K562 (cell line): ENCODE measurements around the gene MYO15A. TPM values are rescaled to one million over a fixed set of nuclear protein-coding genes. Genes with fewer than 3 reads are reported as not detected.

Source experiments
- ATF1 ChIP-seq, 2 experiments: fragments of 450-650 bp in 1 of 2; IDR thresholded peaks; 2 replicates each; pipeline ENCODE4 v1.6.1; 2016; ENCODE audit warnings: missing compliant biosample characterization in 1 of 2, missing genetic modification characterization in 1 of 2
- CHD7 ChIP-seq: fragments of 200-600 bp; sonication (generic); IDR thresholded peaks from one replicate; pipeline ENCODE4 v1.6.1; 2012; ENCODE audit warnings: mild to moderate bottlenecking, low read depth, low read length, inconsistent platforms
- E2F8 ChIP-seq: fragments of 450-650 bp; IDR thresholded peaks from 2 replicates; pipeline ENCODE4 v1.7.1; 2018; ENCODE audit warnings: mild to moderate bottlenecking, low read depth; ENCODE audit not compliant: partially characterized antibody
- HIVEP1 ChIP-seq: fragments of 250-450 bp; sonication (Bioruptor Pico); IDR thresholded peaks from 2 replicates; pipeline ENCODE4 v1.4.0; 2020; ENCODE audit warnings: mild to moderate bottlenecking
- KDM5B ChIP-seq: fragments of 200-600 bp; sonication (generic); IDR thresholded peaks from 2 replicates; pipeline ENCODE4 v1.6.1; 2012; ENCODE audit warnings: low read depth, mild to moderate bottlenecking, moderate library complexity, low read length, control low read depth, inconsistent platforms; ENCODE audit not compliant: insufficient replicate concordance
- MEF2D ChIP-seq: conservative IDR thresholded peaks from 2 replicates; pipeline ENCODE4 v1.6.1; 2016; ENCODE audit warnings: low read depth, missing genetic modification characterization, missing compliant biosample characterization
- MITF ChIP-seq: IDR thresholded peaks from 2 replicates; pipeline ENCODE4 v1.6.1; 2014; ENCODE audit warnings: antibody characterized with exemption
- NCOA4 ChIP-seq: fragments of 450-650 bp; IDR thresholded peaks from 2 replicates; pipeline ENCODE4 v1.6.1; 2018; ENCODE audit warnings: mild to moderate bottlenecking; ENCODE audit not compliant: partially characterized antibody
- SMAD3 ChIP-seq: fragments of 450-650 bp; formaldehyde crosslinking; conservative IDR thresholded peaks from 2 replicates; pipeline ENCODE4 v1.4.0; 2020; ENCODE audit warnings: mild to moderate bottlenecking
- TEAD1 ChIP-seq, 2 experiments: fragments of 450-650 bp in 1 of 2; sonication (generic) in 1 of 2; formaldehyde crosslinking; IDR thresholded peaks; 2 replicates each; pipeline versions ENCODE4 v1.4.0 to v1.8.0; 2020 to 2022; ENCODE audit warnings: mild to moderate bottlenecking in 2 of 2, missing genetic modification reagents in 1 of 2
- ZNF561 ChIP-seq: fragments of 450-650 bp; formaldehyde crosslinking; conservative IDR thresholded peaks from 2 replicates; pipeline ENCODE4 v1.4.0; 2020; ENCODE audit warnings: mild to moderate bottlenecking, moderate library complexity
- ZNF584 ChIP-seq: fragments of 200-800 bp; sonication (Bioruptor generic); IDR thresholded peaks from 2 replicates; pipeline ENCODE4 v1.6.1; 2016; ENCODE audit warnings: low read depth, mild to moderate bottlenecking, missing genetic modification characterization, missing compliant biosample characterization
- polyA plus RNA-seq, 8 experiments: library from polyadenylated mRNA; depleted of rRNA in 4 of 8; stranded (reverse) in 5 of 8; unstranded in 3 of 8; fragments of >200 nt; fragmentation: Nextera tagmentation in 2 of 8; fragmentation: Illumina TruSeq in 1 of 8; extraction: Ambion mirVana in 2 of 8; extraction: Trizol in 1 of 8; gene quantifications; 2 replicates each; pipeline versions ENCODE4 v1.2.1 to v1.2.3, GENCODE V29; 2011 to 2014; ENCODE audit warnings: inconsistent platforms in 1 of 8, missing spikeins in 1 of 8
- total RNA-seq, 7 experiments: library from RNA; depleted of rRNA in 6 of 7; stranded (reverse); fragments of >200 nt in 6 of 7; fragmentation: Illumina TruSeq in 2 of 7; extraction: Trizol in 2 of 7; gene quantifications; 2 replicates each; pipeline versions ENCODE4 v1.2.1 to v1.2.3, GENCODE V29; 2011 to 2021; ENCODE audit warnings: low replicate concordance in 1 of 7

Gene MYO15A
- total and polyA plus RNA-seq, 9 of the 15 experiments (the other 6 are each of a cell fraction or from before 2014, with no cell fraction given) = 0.05 to 0.88 (median 0.14) TPM; not detected in 1

- no peak for TF ChIP-seq CHD7
- no peak for TF ChIP-seq HIVEP1 (CRISPR knock-in tag)
- TF ChIP-seq SMAD3 (CRISPR knock-in tag) = no peak
- no peak for TF ChIP-seq E2F8
- TF ChIP-seq ZNF561 (CRISPR knock-in tag) = no peak
- TF ChIP-seq ATF1 (CRISPR knock-in tag; IDR thresholded peaks at IDR 0.05) = peak; percentile 38; the same call in 1 of the 2 replicates
- TF ChIP-seq ATF1 (tag; IDR thresholded peaks at IDR 0.05) = peak; percentile 68
- no peak for TF ChIP-seq ZNF584
- no peak for TF ChIP-seq KDM5B
- TF ChIP-seq MEF2D (tag) = no peak
- no peak for TF ChIP-seq TEAD1 (CRISPR knock-in tag; IDR thresholded peaks at IDR 0.05)
- TF ChIP-seq MITF = no peak
- no peak for TF ChIP-seq NCOA4
Observed at GRCh38 chr17:18158022-18158600, 49.6 kb downstream of the MYO15A start (continued).
